ENCODE results near the gene CABP1. TPM values are rescaled to one million over a fixed set of nuclear protein-coding genes. Genes with fewer than 3 reads are reported as not detected.

CABP1 gene
- total and polyA plus RNA-seq, 4 donors, result 0.13 to 0.63 (median 0.48) TPM

DNA sequence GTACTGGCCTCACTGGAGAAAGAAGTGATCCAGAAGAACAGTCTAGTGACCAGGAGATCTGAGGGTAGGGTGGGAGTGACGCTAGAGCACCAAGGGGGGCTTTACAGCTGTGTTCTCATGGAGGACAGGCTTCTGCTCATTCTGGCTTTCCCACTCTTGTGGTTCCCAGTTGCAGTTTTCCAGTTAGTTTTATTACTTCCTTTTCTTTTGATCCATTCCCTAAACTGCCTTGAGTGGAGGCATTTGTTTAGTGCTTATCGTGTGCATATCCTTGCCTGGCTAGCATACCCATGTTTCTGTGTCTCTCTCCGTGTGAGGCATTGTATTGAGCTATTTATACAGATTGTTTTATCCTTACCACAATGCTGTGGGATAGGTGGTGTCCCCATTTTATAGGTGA is 50.6 kb downstream of the CABP1 start:
- peaks cover 12 to 23% (median 17%) of the 10 kb centered on the region in 4 donors for H3K36me3 ChIP-seq (ENCODE audit: control insufficient read depth in 4 of 4, insufficient read depth in 4 of 4, low read length in 4 of 4)
- no peak overlapping the region for H3K4me3 ChIP-seq
- no peak overlapping the region for H3K27ac ChIP-seq (ENCODE audit: low read depth in 1 of 2, low read length in 1 of 2)
- H3K9me3 ChIP-seq (ENCODE audit: control insufficient read depth in 4 of 4, insufficient read depth in 3 of 4, low read length in 3 of 4), result no peaks in the 10 kb centered on the region
- 68 to 76% methylated on average over 3 of the region's 3 CpGs for WGBS, 2 donors
- DNase-seq (no peak), ATAC-seq (ENCODE audit: insufficient read depth, low FRiP score) (no peak)
- H3K4me1 ChIP-seq (ENCODE audit: control insufficient read depth in 5 of 5, insufficient read depth in 5 of 5, low read length in 5 of 5), result peaks cover 7 to 39% (median 27%) of the 10 kb centered on the region in 5 donors
- TF ChIP-seq, protein P1, sequence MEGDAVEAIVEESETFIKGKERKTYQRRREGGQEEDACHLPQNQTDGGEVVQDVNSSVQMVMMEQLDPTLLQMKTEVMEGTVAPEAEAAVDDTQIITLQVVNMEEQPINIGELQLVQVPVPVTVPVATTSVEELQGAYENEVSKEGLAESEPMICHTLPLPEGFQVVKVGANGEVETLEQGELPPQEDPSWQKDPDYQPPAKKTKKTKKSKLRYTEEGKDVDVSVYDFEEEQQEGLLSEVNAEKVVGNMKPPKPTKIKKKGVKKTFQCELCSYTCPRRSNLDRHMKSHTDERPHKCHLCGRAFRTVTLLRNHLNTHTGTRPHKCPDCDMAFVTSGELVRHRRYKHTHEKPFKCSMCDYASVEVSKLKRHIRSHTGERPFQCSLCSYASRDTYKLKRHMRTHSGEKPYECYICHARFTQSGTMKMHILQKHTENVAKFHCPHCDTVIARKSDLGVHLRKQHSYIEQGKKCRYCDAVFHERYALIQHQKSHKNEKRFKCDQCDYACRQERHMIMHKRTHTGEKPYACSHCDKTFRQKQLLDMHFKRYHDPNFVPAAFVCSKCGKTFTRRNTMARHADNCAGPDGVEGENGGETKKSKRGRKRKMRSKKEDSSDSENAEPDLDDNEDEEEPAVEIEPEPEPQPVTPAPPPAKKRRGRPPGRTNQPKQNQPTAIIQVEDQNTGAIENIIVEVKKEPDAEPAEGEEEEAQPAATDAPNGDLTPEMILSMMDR (IDR thresholded peaks at IDR 0.05; ENCODE audit: control extremely low read depth, extremely low read depth), result no peak
- no peaks in the 10 kb centered on the region for H3K27me3 ChIP-seq (ENCODE audit: control insufficient read depth in 3 of 3, insufficient read depth in 3 of 3, low read length in 2 of 3)
- H3K9ac ChIP-seq (ENCODE audit: insufficient read depth in 1 of 2, low read length in 2 of 2), result no peak overlapping the region

DNA sequence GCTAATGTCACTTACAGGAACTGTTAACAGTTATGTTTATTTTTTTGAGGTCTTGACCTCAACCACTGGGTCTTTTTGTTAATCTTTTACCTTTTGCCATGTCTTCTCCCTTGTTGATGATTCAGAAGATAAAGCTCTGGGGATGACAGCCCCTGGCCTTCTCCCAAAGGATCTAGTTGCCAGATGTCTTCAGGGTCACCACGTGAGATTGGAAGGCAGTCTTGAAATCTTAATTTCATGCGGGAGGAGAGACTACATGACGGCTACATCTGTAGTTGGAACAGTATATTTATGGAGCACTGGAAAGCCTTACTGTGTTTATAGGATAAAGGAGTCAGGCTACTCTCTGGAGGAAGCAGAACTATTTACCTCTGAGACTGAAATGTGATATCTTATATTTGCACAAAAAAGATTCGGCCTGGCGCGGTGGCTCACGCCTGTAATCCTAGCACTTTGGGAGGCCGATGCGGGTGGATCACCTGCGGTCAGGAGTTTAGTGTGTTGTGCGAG is 52.2 kb downstream of the CABP1 start:
- H3K9ac ChIP-seq (ENCODE audit: insufficient read depth in 1 of 2, low read length in 2 of 2), result no peak overlapping the region
- H3K36me3 ChIP-seq (ENCODE audit: control insufficient read depth in 4 of 4, insufficient read depth in 4 of 4, low read length in 4 of 4), result peaks cover 18 to 38% (median 26%) of the 10 kb centered on the region in 4 donors
- DNase-seq (no peak), ATAC-seq (ENCODE audit: insufficient read depth, low FRiP score) (no peak)
- H3K4me3 ChIP-seq, result no peak overlapping the region
- 70 to 83% methylated on average over 11 of the region's 11 CpGs for WGBS, 2 donors
- no peaks in the 10 kb centered on the region for H3K27me3 ChIP-seq (ENCODE audit: control insufficient read depth in 3 of 3, insufficient read depth in 3 of 3, low read length in 2 of 3)
- TF ChIP-seq, protein P1 (IDR thresholded peaks at IDR 0.05; ENCODE audit: control extremely low read depth, extremely low read depth), result no peak
- H3K27ac ChIP-seq (ENCODE audit: low read depth in 1 of 2, low read length in 1 of 2), result no peak overlapping the region
- no peaks in the 10 kb centered on the region for H3K9me3 ChIP-seq (ENCODE audit: control insufficient read depth in 4 of 4, insufficient read depth in 3 of 4, low read length in 3 of 4)
- peaks cover 8 to 37% (median 27%) of the 10 kb centered on the region in 5 donors for H3K4me1 ChIP-seq (ENCODE audit: control insufficient read depth in 5 of 5, insufficient read depth in 5 of 5, low read length in 5 of 5)

DNA sequence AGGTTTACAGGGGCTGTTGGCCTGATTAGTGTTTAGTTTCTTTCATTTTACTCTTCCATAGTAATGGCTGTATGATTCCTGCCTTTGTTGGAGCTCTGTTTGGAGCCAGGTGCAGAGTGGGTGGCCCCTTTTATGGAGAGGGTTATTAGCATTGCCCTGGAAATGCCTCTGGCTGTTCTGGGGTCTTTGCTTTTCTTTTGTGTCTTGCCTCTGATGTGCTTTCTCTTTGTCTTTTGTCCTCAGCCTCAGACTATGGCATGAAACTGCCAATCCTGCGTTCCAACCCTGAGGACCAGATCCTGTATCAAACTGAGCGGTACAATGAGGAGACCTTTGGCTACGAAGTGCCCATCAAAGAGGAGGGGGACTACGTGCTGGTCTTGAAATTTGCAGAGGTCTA is 53.4 kb downstream of the CABP1 start:
- Histone ChIP-seq H3K27ac (ENCODE audit: low read depth in 1 of 2, low read length in 1 of 2) (no peak overlapping the region), H3K27me3 (ENCODE audit: control insufficient read depth in 3 of 3, insufficient read depth in 3 of 3, low read length in 2 of 3) (no peaks in the 10 kb centered on the region), H3K36me3 (ENCODE audit: control insufficient read depth in 4 of 4, insufficient read depth in 4 of 4, low read length in 4 of 4) (peaks cover 28 to 46% (median 29%) of the 10 kb centered on the region in 4 donors), H3K4me3 (no peak overlapping the region), H3K9ac (ENCODE audit: insufficient read depth in 1 of 2, low read length in 2 of 2) (no peak overlapping the region), H3K4me1 (ENCODE audit: control insufficient read depth in 5 of 5, insufficient read depth in 5 of 5, low read length in 5 of 5) (peaks cover 12 to 27% (median 23%) of the 10 kb centered on the region in 5 donors), H3K9me3 (ENCODE audit: control insufficient read depth in 4 of 4, insufficient read depth in 3 of 4, low read length in 3 of 4) (no peaks in the 10 kb centered on the region)
- DNase-seq (no peak), ATAC-seq (ENCODE audit: insufficient read depth, low FRiP score) (no peak)
- WGBS, 2 donors, result 89 to 91% methylated on average over 4 of the region's 4 CpGs
- TF ChIP-seq, protein P1 (IDR thresholded peaks at IDR 0.05; ENCODE audit: control extremely low read depth, extremely low read depth), result no peak

DNA sequence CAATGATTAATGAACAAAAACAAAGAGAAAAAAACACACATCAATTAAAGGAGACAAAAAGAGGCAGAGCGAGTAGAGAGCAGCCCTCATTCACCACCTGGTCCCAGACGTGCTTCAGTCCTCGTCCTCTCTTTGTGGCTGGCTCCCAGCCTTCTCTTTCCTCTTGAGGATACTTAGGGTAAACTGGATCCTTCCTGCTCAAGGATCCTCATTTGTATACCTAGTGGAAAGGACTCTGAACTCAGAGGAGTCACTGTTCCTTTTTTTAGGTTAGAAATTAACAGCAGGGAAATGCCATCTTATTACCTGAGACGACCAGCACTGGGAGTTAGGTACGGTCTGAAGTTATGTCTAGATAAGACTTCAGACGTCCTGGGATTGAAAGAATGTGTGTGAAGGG is 56.2 kb downstream of the CABP1 start:
- TF ChIP-seq, protein P1 (IDR thresholded peaks at IDR 0.05; ENCODE audit: control extremely low read depth, extremely low read depth), result no peak
- Histone ChIP-seq H3K36me3 (ENCODE audit: control insufficient read depth in 4 of 4, insufficient read depth in 4 of 4, low read length in 4 of 4) (peaks cover 39 to 59% (median 44%) of the 10 kb centered on the region in 4 donors), H3K4me3 (no peak overlapping the region), H3K9me3 (ENCODE audit: control insufficient read depth in 4 of 4, insufficient read depth in 3 of 4, low read length in 3 of 4) (no peaks in the 10 kb centered on the region), H3K27me3 (ENCODE audit: control insufficient read depth in 3 of 3, insufficient read depth in 3 of 3, low read length in 2 of 3) (no peaks in the 10 kb centered on the region), H3K9ac (ENCODE audit: insufficient read depth in 1 of 2, low read length in 2 of 2) (no peak overlapping the region), H3K4me1 (ENCODE audit: control insufficient read depth in 5 of 5, insufficient read depth in 5 of 5, low read length in 5 of 5) (peaks cover 0 to 16% (median 7%) of the 10 kb centered on the region in 5 donors), H3K27ac (ENCODE audit: low read depth in 1 of 2, low read length in 1 of 2) (no peak overlapping the region)
- peak in 1 of 3 donors; percentile 62 for DNase-seq
- 64 to 79% methylated on average over 6 of the region's 6 CpGs for WGBS, 2 donors
- ATAC-seq (ENCODE audit: insufficient read depth, low FRiP score), result no peak

Measured in lung (tissue), 12 donors.